Naive thymus-derived CD4-positive, alpha-beta T cell (primary cell): ENCODE measurements around the gene GPRIN3. TPM values are rescaled to one million over a fixed set of nuclear protein-coding genes. Genes with fewer than 3 reads are reported as not detected.

ENCODE experiments used
- ATAC-seq: fragments of 150-1000 bp; cut with Tn5 transposase; 2 replicates; pipeline ENCODE4 v1.10.0; 2021; ENCODE audit warnings: mild to moderate bottlenecking, moderate library complexity
- CTCF ChIA-PET: fragments of 350-600 bp; sonication (Branson Sonifier 250); formaldehyde crosslinking; loops from one replicate; lab custom pipeline; 2021; ENCODE audit warnings: antibody characterized with exemption; lab: Charles Lee
- POLR2A ChIA-PET: fragments of 350-600 bp; sonication (Branson Sonifier 250); formaldehyde crosslinking; loops from one replicate; lab custom pipeline; 2021; ENCODE audit warnings: antibody characterized with exemption, inconsistent platforms; lab: Charles Lee
- DNase-seq, 9 donors: peaks; one replicate each; pipeline versions ENCODE4 v3.0.0 to v3.0.0-alpha.2; 2020 to 2022; ENCODE audit warnings: mixed read lengths in 1 of 9
- H3K27ac ChIP-seq: one replicate; pipeline ENCODE4 v1.7.0; 2013; ENCODE audit warnings: mild to moderate bottlenecking, low read depth, low read length, moderate library complexity
- H3K27me3 ChIP-seq, 2 donors: one replicate each; pipeline ENCODE4 v1.7.0; 2013; ENCODE audit warnings: low read length in 2 of 2, mild to moderate bottlenecking in 2 of 2, moderate library complexity in 2 of 2; ENCODE audit not compliant: control insufficient read depth in 2 of 2, insufficient read depth in 2 of 2
- H3K36me3 ChIP-seq, 3 experiments: 1 replicate in 2 of 3; 2 replicates in 1 of 3; pipeline ENCODE4 v1.7.0; 2013; ENCODE audit warnings: low read length in 3 of 3, mild to moderate bottlenecking in 3 of 3, moderate library complexity in 1 of 3; ENCODE audit not compliant: insufficient read depth in 3 of 3, control insufficient read depth in 2 of 3
- H3K4me1 ChIP-seq, 2 donors: one replicate each; pipeline ENCODE4 v1.7.0; 2013; ENCODE audit warnings: low read length in 2 of 2, mild to moderate bottlenecking in 2 of 2, moderate library complexity in 1 of 2; ENCODE audit not compliant: control insufficient read depth in 2 of 2, insufficient read depth in 2 of 2
- H3K4me3 ChIP-seq: 2 replicates; pipeline ENCODE4 v1.7.0; 2013; ENCODE audit warnings: mild to moderate bottlenecking, low read length
- H3K9me3 ChIP-seq, 3 experiments: 1 replicate in 2 of 3; 2 replicates in 1 of 3; pipeline ENCODE4 v1.7.0; 2013; ENCODE audit warnings: low read length in 3 of 3; ENCODE audit not compliant: control insufficient read depth in 2 of 3
- H3K27ac Mint-ChIP-seq, 9 donors: one replicate each; pipeline ENCODE4 v1.8.0; 2020 to 2022; ENCODE audit warnings: mixed read lengths in 9 of 9, mild to moderate bottlenecking in 8 of 9, moderate library complexity in 5 of 9, inconsistent platforms in 2 of 9
- H3K27me3 Mint-ChIP-seq, 5 donors: one replicate each; pipeline ENCODE4 v1.8.0; 2021 to 2022; ENCODE audit warnings: mixed read lengths in 5 of 5, mild to moderate bottlenecking in 1 of 5
- H3K36me3 Mint-ChIP-seq, 5 donors: one replicate each; pipeline ENCODE4 v1.8.0; 2020 to 2022; ENCODE audit warnings: mixed read lengths in 5 of 5, mild to moderate bottlenecking in 3 of 5, inconsistent platforms in 1 of 5
- H3K4me1 Mint-ChIP-seq, 7 donors: one replicate each; pipeline ENCODE4 v1.8.0; 2020 to 2022; ENCODE audit warnings: mixed read lengths in 7 of 7, mild to moderate bottlenecking in 3 of 7, inconsistent platforms in 1 of 7
- H3K4me3 Mint-ChIP-seq, 10 donors: one replicate each; pipeline ENCODE4 v1.8.0; 2020 to 2022; ENCODE audit warnings: mild to moderate bottlenecking in 10 of 10, mixed read lengths in 10 of 10, moderate library complexity in 6 of 10, inconsistent platforms in 2 of 10
- H3K9me3 Mint-ChIP-seq, 11 donors: one replicate each; pipeline ENCODE4 v1.8.0; 2020 to 2022; ENCODE audit warnings: mixed read lengths in 11 of 11, mild to moderate bottlenecking in 4 of 11, inconsistent platforms in 1 of 11, moderate library complexity in 1 of 11
- intact Hi-C, 2 donors: fragments of 100-400 bp; cut with micrococcal nuclease; formaldehyde crosslinking; loops; one replicate each; pipeline ENCODE4 v1.15.1; 2023
- polyA plus RNA-seq, 2 donors: library from polyadenylated mRNA; unstranded; fragments of 300-500 nt; fragmentation: Illumina TruSeq; gene quantifications; one replicate each; pipeline ENCODE4 v1.2.3, GENCODE V29; 2021
- total RNA-seq, 6 experiments: library from RNA in 5 of 6; stranded (reverse) in 5 of 6; gene quantifications; 1 replicate in 5 of 6; 2 replicates in 1 of 6; pipeline ENCODE4 v1.2.3 and lab custom pipeline; 2021 to 2026

The GPRIN3 gene
- total and polyA plus RNA-seq, 7 experiments from 2014 or later, result 7.3 to 55.5 (median 11.2) TPM

DNA sequence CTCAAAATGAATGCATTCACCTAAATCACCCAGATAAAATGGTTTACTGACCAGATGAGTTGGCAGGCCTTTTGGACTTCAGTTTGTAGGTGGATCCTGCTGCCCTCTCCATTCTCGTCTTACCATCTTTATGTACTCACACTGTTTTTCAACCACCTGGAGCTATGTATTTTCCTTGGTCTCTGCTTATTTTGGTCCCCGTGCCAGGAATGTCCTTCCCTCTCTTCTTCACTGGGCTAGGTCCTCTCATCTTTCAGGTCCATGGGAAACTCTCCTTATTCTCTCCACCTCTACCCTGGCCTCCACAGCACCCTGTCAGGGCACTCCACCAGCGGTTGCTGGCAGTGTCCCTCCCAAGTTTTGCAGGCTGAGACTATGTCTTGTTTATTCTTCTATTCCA lies 2.6 kb downstream of the GPRIN3 start:
- DNase-seq (no peak), ATAC-seq (no peak)
- peaks cover 48 to 88% (median 74%) of the 10 kb centered on the region in 7 donors for H3K4me1 Mint-ChIP-seq
- peak overlapping the region; percentile 81 for H3K27ac ChIP-seq
- no peaks in the 10 kb centered on the region for H3K9me3 Mint-ChIP-seq
- ChIA-PET CTCF (interaction anchor here (0.8 kb wide), 1 partner anchor 15 kb away, joined by 4 read pairs; no protein-coding TSS in a partner anchor), POLR2A (interaction anchor here (0.9 to 1.7 kb wide), 3 partner anchors 11 to 16 kb away, joined by 3 to 7 read pairs (median 3); no protein-coding TSS in a partner anchor)
- no peaks in the 10 kb centered on the region for H3K27me3 ChIP-seq
- peaks cover 0 to 35% (median 0%) of the 10 kb centered on the region in 5 donors for H3K36me3 Mint-ChIP-seq
- no peaks in the 10 kb centered on the region for H3K27me3 Mint-ChIP-seq
- H3K9me3 ChIP-seq, result no peaks in the 10 kb centered on the region
- H3K4me1 ChIP-seq, result peaks cover 32 to 43% of the 10 kb centered on the region in 2 donors
- peak overlapping the region; percentile 34 to 99 (median 94) for H3K4me3 Mint-ChIP-seq
- peak overlapping the region; percentile 93 for H3K4me3 ChIP-seq
- H3K27ac Mint-ChIP-seq, result peak overlapping the region; percentile 67 to 98 (median 86)
- intact Hi-C loops, result loop anchor here (5.0 to 10.0 kb wide), 6 partner anchors 78 to 1020 kb away; partner anchors contain the start of genes HERC3 (in 1 of the 2), PPM1K (in 1 of the 2) and PYURF (in 1 of the 2)
- peaks cover 0 to 9% (median 0%) of the 10 kb centered on the region in 3 experiments for H3K36me3 ChIP-seq

DNA sequence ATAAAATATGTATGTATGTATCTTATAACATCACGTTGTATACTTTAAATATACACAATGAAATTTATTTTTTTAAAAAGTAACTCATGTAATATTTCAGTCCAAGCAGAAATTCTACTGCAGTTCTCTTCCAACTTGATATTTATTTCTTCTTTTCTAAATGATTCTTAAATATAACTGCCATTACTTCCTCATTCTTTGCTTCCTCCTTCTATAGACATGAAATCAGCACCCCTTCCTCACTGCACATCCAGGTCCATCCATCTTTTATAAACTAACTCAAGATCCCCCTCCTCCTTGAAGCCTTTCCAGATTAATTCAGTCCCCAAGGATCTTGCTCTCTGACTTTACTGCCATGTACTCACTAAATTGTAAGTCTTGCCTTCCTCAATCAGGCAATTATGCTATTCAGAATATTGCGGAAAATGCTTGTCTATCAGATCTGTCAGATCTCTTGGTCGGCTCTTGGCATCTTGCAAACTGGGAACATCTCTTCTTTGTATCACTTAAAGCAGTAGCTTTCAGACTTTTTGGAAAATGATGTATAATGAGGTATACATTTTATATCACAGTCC lies 3.7 kb downstream of the GPRIN3 start:
- H3K27ac ChIP-seq, result peak overlapping the region; percentile 43
- H3K36me3 Mint-ChIP-seq, result peaks cover 0 to 32% (median 0%) of the 10 kb centered on the region in 5 donors
- H3K27ac Mint-ChIP-seq, result peak overlapping the region; percentile 43 to 98 (median 84)
- peaks cover 0 to 1% (median 0%) of the 10 kb centered on the region in 11 donors for H3K9me3 Mint-ChIP-seq
- ChIA-PET CTCF (no interaction called here), POLR2A (interaction anchor here (1.2 to 1.7 kb wide), 2 partner anchors 9 to 10 kb away, joined by 5 to 7 read pairs; no protein-coding TSS in a partner anchor)
- ATAC-seq, result no peak
- H3K4me3 ChIP-seq, result peak overlapping the region; percentile 33
- H3K36me3 ChIP-seq, result peaks cover 0 to 9% (median 0%) of the 10 kb centered on the region in 3 experiments
- intact Hi-C loops, result loop anchor here (1.0 to 10.0 kb wide), 5 partner anchors 10 to 1019 kb away; partner anchors contain the start of genes HERC3 (in 1 of the 2), PPM1K (in 1 of the 2) and PYURF (in 1 of the 2)
- peaks cover 51 to 89% (median 75%) of the 10 kb centered on the region in 7 donors for H3K4me1 Mint-ChIP-seq
- H3K9me3 ChIP-seq, result no peaks in the 10 kb centered on the region
- H3K4me1 ChIP-seq, result peaks cover 35 to 46% of the 10 kb centered on the region in 2 donors
- H3K27me3 Mint-ChIP-seq, result no peaks in the 10 kb centered on the region
- no peaks in the 10 kb centered on the region for H3K27me3 ChIP-seq
- no peak for DNase-seq
- H3K4me3 Mint-ChIP-seq, result peak overlapping the region; percentile 30 to 93 (median 62)

GRCh38 chr4:89303177-89303576 lies 4.4 kb downstream of the GPRIN3 start:
- DNase-seq (peak in 3 of 9 donors; percentile 32 to 43 (median 38)), ATAC-seq (peak; percentile 45)
- peak overlapping the region in 9 of 10 donors; percentile 8 to 93 (median 75) for H3K4me3 Mint-ChIP-seq
- no peaks in the 10 kb centered on the region for H3K27me3 Mint-ChIP-seq
- Histone ChIP-seq H3K36me3 (peaks cover 0 to 9% (median 0%) of the 10 kb centered on the region in 3 experiments), H3K4me3 (peak overlapping the region; percentile 31), H3K27me3 (no peaks in the 10 kb centered on the region), H3K27ac (peak overlapping the region; percentile 56), H3K4me1 (peaks cover 30 to 42% of the 10 kb centered on the region in 2 donors), H3K9me3 (no peaks in the 10 kb centered on the region)
- peak overlapping the region; percentile 57 to 98 (median 84) for H3K27ac Mint-ChIP-seq
- H3K9me3 Mint-ChIP-seq, result peaks cover 0 to 1% (median 0%) of the 10 kb centered on the region in 11 donors
- peaks cover 0 to 33% (median 0%) of the 10 kb centered on the region in 5 donors for H3K36me3 Mint-ChIP-seq
- POLR2A ChIA-PET, result interaction anchor here (1.0 to 1.2 kb wide), 2 partner anchors 8 to 9 kb away, joined by 3 to 5 read pairs; no protein-coding TSS in a partner anchor
- H3K4me1 Mint-ChIP-seq, result peaks cover 51 to 91% (median 74%) of the 10 kb centered on the region in 7 donors
- CTCF ChIA-PET, result interaction anchor here (1.1 kb wide), 1 partner anchor 77 kb away, joined by 3 read pairs; no protein-coding TSS in a partner anchor
- intact Hi-C loops, result loop anchor here (1.0 to 10.0 kb wide), 5 partner anchors 9 to 1018 kb away; partner anchors contain the start of genes HERC3 (in 1 of the 2), PPM1K (in 1 of the 2) and PYURF (in 1 of the 2)

DNA sequence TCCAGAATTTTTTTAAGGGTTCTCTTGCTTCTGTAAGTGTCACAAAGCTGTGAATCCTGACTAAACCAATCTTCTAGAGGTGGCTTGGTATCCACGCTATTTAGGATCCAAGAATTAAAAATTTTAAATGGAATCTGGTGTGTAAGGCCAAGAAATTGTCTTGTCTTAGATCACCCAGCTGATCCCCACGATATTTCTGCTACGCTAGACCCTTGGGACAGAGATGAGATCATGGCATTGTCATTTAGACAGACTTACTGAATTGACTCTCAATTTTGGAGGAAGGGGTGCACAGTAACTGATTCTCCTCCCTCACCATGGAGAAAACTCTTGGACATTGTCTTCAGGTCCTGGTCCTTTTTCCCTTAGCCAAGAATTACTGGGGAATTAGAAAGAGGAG lies 5.7 kb downstream of the GPRIN3 start:
- ATAC-seq (no peak), DNase-seq (no peak)
- Mint-ChIP-seq H3K4me3 (peak overlapping the region in 6 of 10 donors; percentile 1 to 88 (median 36)), H3K9me3 (peaks cover 0 to 1% (median 0%) of the 10 kb centered on the region in 11 donors), H3K4me1 (peaks cover 56 to 100% (median 83%) of the 10 kb centered on the region in 7 donors), H3K27me3 (no peaks in the 10 kb centered on the region), H3K36me3 (peaks cover 0 to 40% (median 0%) of the 10 kb centered on the region in 5 donors), H3K27ac (peak overlapping the region in 8 of 9 donors; percentile 87 to 98 (median 93))
- no peaks in the 10 kb centered on the region for H3K36me3 ChIP-seq
- no peaks in the 10 kb centered on the region for H3K9me3 ChIP-seq
- H3K27me3 ChIP-seq, result no peaks in the 10 kb centered on the region
- ChIA-PET POLR2A (interaction anchor here (0.5 to 2.1 kb wide), 2 partner anchors 43 to 76 kb away, joined by 3 to 5 read pairs; no protein-coding TSS in a partner anchor), CTCF (interaction anchor here (1.1 to 2.0 kb wide), 3 partner anchors 16 to 97 kb away, joined by 3 to 4 read pairs (median 3); no protein-coding TSS in a partner anchor)
- peaks cover 41 to 53% of the 10 kb centered on the region in 2 donors for H3K4me1 ChIP-seq
- intact Hi-C loops, result loop anchor here (5.0 to 10.0 kb wide), 4 partner anchors 480 to 1017 kb away; partner anchors contain the start of genes HERC3 (in 1 of the 2), PPM1K (in 1 of the 2) and PYURF (in 1 of the 2)
- peak overlapping the region; percentile 20 for H3K4me3 ChIP-seq
- peak overlapping the region; percentile 41 for H3K27ac ChIP-seq

GRCh38 chr4:89301003-89301402 lies 6.6 kb downstream of the GPRIN3 start:
- ATAC-seq (no peak), DNase-seq (no peak)
- intact Hi-C loops, result loop anchor here (5.0 to 10.0 kb wide), 4 partner anchors 479 to 1016 kb away; partner anchors contain the start of genes HERC3 (in 1 of the 2), PPM1K (in 1 of the 2) and PYURF (in 1 of the 2)
- Histone ChIP-seq H3K4me3 (no peak overlapping the region), H3K27ac (peak overlapping the region; percentile 80), H3K27me3 (no peaks in the 10 kb centered on the region), H3K4me1 (peaks cover 50 to 62% of the 10 kb centered on the region in 2 donors), H3K36me3 (no peaks in the 10 kb centered on the region), H3K9me3 (no peaks in the 10 kb centered on the region)
- H3K4me3 Mint-ChIP-seq, result peak overlapping the region in 9 of 10 donors; percentile 32 to 88 (median 62)
- H3K27ac Mint-ChIP-seq, result peak overlapping the region; percentile 87 to 98 (median 92)
- H3K9me3 Mint-ChIP-seq, result peaks cover 0 to 1% (median 0%) of the 10 kb centered on the region in 11 donors
- H3K4me1 Mint-ChIP-seq, result peaks cover 54 to 100% (median 82%) of the 10 kb centered on the region in 7 donors
- ChIA-PET POLR2A (interaction anchor here (0.8 to 4.0 kb wide), 6 partner anchors 13 to 42 kb away, joined by 3 to 28 read pairs (median 4); no protein-coding TSS in a partner anchor), CTCF (interaction anchor here (0.6 to 2.6 kb wide), 5 partner anchors 9 to 131 kb away, joined by 3 to 6 read pairs (median 4); no protein-coding TSS in a partner anchor)
- H3K36me3 Mint-ChIP-seq, result peaks cover 0 to 34% (median 0%) of the 10 kb centered on the region in 5 donors
- no peaks in the 10 kb centered on the region for H3K27me3 Mint-ChIP-seq
